ENCODE data around the gene TXN.

- TF ChIP-seq POLR2AphosphoS5 (IDR thresholded peaks at IDR 0.05) (no peak), CTCF (IDR thresholded peaks at IDR 0.05) (no peak), POLR2A (IDR thresholded peaks at IDR 0.05) (no peak)
Observed at GRCh38 chr9:110282739-110283081, 26.4 kb upstream of the TXN start.

Data from breast epithelium (tissue), 3 donors.